Measurements from ENCODE around the gene INMT.

DNA sequence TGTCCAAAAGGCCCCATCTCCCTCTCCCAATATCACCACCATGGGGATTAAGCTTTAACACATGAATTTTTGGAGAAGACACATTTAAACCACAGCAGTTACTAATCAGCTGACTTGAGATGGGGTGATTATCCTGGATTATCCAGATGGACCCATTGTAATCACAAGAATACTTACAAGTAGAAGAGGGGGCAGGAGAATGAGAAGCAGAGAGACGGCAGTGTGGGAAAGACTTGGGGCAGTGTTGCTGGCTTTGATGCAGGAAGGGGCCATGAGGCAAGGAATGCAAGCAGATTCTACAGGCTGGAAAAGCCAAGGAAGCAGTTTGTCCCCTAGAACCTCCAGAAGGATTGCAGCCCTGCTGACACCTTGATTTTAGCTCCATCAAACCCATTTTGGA lies 30.7 kb upstream of the INMT start:
- TF ChIP-seq, protein P1, sequence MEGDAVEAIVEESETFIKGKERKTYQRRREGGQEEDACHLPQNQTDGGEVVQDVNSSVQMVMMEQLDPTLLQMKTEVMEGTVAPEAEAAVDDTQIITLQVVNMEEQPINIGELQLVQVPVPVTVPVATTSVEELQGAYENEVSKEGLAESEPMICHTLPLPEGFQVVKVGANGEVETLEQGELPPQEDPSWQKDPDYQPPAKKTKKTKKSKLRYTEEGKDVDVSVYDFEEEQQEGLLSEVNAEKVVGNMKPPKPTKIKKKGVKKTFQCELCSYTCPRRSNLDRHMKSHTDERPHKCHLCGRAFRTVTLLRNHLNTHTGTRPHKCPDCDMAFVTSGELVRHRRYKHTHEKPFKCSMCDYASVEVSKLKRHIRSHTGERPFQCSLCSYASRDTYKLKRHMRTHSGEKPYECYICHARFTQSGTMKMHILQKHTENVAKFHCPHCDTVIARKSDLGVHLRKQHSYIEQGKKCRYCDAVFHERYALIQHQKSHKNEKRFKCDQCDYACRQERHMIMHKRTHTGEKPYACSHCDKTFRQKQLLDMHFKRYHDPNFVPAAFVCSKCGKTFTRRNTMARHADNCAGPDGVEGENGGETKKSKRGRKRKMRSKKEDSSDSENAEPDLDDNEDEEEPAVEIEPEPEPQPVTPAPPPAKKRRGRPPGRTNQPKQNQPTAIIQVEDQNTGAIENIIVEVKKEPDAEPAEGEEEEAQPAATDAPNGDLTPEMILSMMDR (IDR thresholded peaks at IDR 0.05; ENCODE audit: low read length) = no peak
- no peak for TF ChIP-seq EZH2 (IDR thresholded peaks at IDR 0.05; ENCODE audit: borderline replicate concordance, low read length)

Data from OCI-LY1 (cell line).